GM12878 (cell line): Measurements from ENCODE around the gene NMNAT3.

Experiments used
- CEBPZ ChIP-seq: fragments of 150-350 bp; IDR thresholded peaks from 2 replicates; pipeline ENCODE4 v1.6.1; 2016; ENCODE audit warnings: low read depth, low read length
- CTCF ChIP-seq, 3 experiments: IDR thresholded peaks in 2 of 3; conservative IDR thresholded peaks in 1 of 3; 2 replicates each; pipeline ENCODE4 v1.5.1; 2011; ENCODE audit warnings: low read depth in 3 of 3, low read length in 3 of 3, mild to moderate bottlenecking in 3 of 3, control low read depth in 2 of 3, moderate library complexity in 2 of 3, inconsistent platforms in 1 of 3, mixed read lengths in 1 of 3; ENCODE audit not compliant: control insufficient read depth in 2 of 3, insufficient read depth in 1 of 3; ENCODE audit errors: extremely low read depth in 1 of 3
- ESRRA ChIP-seq: IDR thresholded peaks from 2 replicates; pipeline ENCODE4 v1.6.1; 2012; ENCODE audit warnings: mild to moderate bottlenecking, low read length, improper control_type of control experiment
- EZH2 ChIP-seq: IDR thresholded peaks from 2 replicates; pipeline ENCODE4 v1.6.1; 2012; ENCODE audit warnings: low read depth, mild to moderate bottlenecking, control low read depth, inconsistent platforms, low read length, borderline replicate concordance; ENCODE audit not compliant: control insufficient read depth
- GABPA ChIP-seq: IDR thresholded peaks from 2 replicates; pipeline ENCODE4 v1.6.1; 2014; ENCODE audit warnings: antibody characterized with exemption, low read depth, mild to moderate bottlenecking, inconsistent platforms
- NFIC ChIP-seq: IDR thresholded peaks from 2 replicates; pipeline ENCODE4 v1.6.1; 2012; ENCODE audit warnings: low read depth, mild to moderate bottlenecking, inconsistent platforms, low read length, moderate library complexity
- POLR2AphosphoS5 ChIP-seq: IDR thresholded peaks from 2 replicates; pipeline ENCODE4 v1.6.1; 2011; ENCODE audit warnings: mild to moderate bottlenecking, low read length, inconsistent platforms
- SMARCA5 ChIP-seq: fragments of 450-650 bp; IDR thresholded peaks from 2 replicates; pipeline ENCODE4 v1.6.1; 2017; ENCODE audit warnings: mild to moderate bottlenecking
- SREBF1 ChIP-seq: IDR thresholded peaks from 2 replicates; pipeline ENCODE4 v1.6.1; 2012; ENCODE audit warnings: mild to moderate bottlenecking, low read length
- STAT1 ChIP-seq: fragments of 450-650 bp; conservative IDR thresholded peaks from 2 replicates; pipeline ENCODE4 v1.6.1; 2014; ENCODE audit warnings: antibody characterized with exemption, mild to moderate bottlenecking
- ZBED1 ChIP-seq: IDR thresholded peaks from 2 replicates; pipeline ENCODE4 v1.6.1; 2016; ENCODE audit warnings: borderline replicate concordance
- ZZZ3 ChIP-seq: IDR thresholded peaks from 2 replicates; pipeline ENCODE4 v1.6.1; 2011; ENCODE audit warnings: low read depth; ENCODE audit not compliant: control insufficient read depth, insufficient read length

GRCh38 chr3:139529662-139530061 lies 148.1 kb downstream of the NMNAT3 start:
- TF ChIP-seq NFIC (no peak), POLR2AphosphoS5 (no peak), SMARCA5 (no peak), GABPA (no peak), ZBED1 (no peak), CTCF (IDR thresholded peaks at IDR 0.05 in 2 of 3, conservative IDR thresholded peaks at IDR 0.05 in 1 of 3; ENCODE audit: control insufficient read depth in 2 of 3, extremely low read depth in 1 of 3, insufficient read depth in 1 of 3, low read depth in 3 of 3, low read length in 3 of 3) (no peak), STAT1 (no peak), CEBPZ (no peak), SREBF1 (no peak), EZH2 (no peak), ZZZ3 (no peak), ESRRA (no peak)
